ENCODE results near the gene RNF180.

RNF180 gene

DNA sequence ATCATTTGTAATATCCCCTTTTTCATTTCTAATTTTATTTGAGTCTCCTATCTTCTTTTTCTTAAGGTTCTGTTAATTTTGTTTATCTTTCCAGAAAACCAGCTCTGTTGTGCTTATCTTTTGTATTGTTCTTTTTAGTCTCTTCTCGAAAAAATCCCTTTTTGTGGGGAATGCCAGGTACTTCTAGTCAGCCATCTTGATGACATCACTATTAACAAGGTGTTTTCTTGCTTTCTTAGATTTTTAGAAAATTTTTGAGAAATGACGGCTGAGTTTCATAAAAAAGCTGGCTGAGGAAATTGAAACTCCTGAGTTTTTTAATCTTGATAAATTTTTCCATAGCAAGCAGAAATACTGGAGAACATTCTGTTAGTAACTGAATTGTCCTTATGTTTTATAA is 10.7 kb downstream of the RNF180 start (continued):
- TF ChIP-seq ZNF366 (tag by site-specific recombination; conservative IDR thresholded peaks at IDR 0.05) (no peak), ZNF433 (tag by site-specific recombination; IDR thresholded peaks at IDR 0.05; ENCODE audit: low read depth) (no peak), ZNF560 (tag by site-specific recombination; IDR thresholded peaks at IDR 0.05; ENCODE audit: borderline replicate concordance) (no peak), ZNF549 (tag by site-specific recombination; IDR thresholded peaks at IDR 0.05) (no peak)

DNA sequence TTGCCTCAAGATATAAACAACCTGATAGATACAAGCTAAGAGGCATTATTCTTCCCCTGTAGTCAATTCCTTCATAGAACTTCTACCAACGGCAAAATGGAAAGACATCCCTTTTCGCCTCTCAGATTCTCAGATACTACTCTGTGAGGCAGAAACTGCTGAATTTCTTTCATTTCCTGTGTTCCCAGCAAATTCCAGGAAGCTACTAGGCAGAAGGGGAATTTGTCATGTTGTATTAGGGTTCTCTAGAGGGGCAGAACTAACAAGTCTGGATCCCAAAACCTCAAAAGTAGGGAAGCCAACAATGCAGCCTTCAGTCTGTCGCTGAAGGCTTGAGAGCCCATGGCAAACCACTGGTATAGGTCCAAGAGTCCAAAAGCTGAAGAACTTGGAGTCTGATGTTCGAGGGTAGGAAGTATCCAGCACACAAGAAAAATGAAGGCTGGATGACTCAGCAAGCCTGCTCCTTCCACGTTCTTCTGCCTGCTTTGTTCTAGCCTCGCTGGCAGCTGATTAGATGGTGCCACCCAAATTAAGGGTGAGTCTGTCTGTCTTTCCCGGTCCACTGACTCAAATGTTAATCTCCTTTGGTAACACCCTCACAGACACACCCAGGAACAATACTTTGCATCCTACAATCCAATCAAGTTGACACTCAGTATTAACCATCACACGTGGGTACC is 15.2 kb downstream of the RNF180 start:
- ChIA-PET CTCF (interaction anchor here (1.4 kb wide), 1 partner anchor 33 kb away, joined by 8 read pairs; no protein-coding TSS in a partner anchor), POLR2A (no interaction called here)
- no peaks in the 10 kb centered on the region for H3K9me3 ChIP-seq (ENCODE audit: control insufficient read depth, insufficient read depth, low read depth, low read length)
- no peak overlapping the region for H3K27ac ChIP-seq (ENCODE audit: extremely low read depth, low read depth, low read length)
- H3K4me1 ChIP-seq (ENCODE audit: control insufficient read depth, insufficient read depth, low read length), result no peaks in the 10 kb centered on the region
- TF ChIP-seq ZNF211 (tag by site-specific recombination; IDR thresholded peaks at IDR 0.05; ENCODE audit: low read depth), result no peak
- TF ChIP-seq ZNF621 (tag by site-specific recombination; IDR thresholded peaks at IDR 0.05), result no peak
- TF ChIP-seq KLF7 (tag by site-specific recombination; IDR thresholded peaks at IDR 0.05; ENCODE audit: borderline replicate concordance), result no peak
- TF ChIP-seq, protein P1, sequence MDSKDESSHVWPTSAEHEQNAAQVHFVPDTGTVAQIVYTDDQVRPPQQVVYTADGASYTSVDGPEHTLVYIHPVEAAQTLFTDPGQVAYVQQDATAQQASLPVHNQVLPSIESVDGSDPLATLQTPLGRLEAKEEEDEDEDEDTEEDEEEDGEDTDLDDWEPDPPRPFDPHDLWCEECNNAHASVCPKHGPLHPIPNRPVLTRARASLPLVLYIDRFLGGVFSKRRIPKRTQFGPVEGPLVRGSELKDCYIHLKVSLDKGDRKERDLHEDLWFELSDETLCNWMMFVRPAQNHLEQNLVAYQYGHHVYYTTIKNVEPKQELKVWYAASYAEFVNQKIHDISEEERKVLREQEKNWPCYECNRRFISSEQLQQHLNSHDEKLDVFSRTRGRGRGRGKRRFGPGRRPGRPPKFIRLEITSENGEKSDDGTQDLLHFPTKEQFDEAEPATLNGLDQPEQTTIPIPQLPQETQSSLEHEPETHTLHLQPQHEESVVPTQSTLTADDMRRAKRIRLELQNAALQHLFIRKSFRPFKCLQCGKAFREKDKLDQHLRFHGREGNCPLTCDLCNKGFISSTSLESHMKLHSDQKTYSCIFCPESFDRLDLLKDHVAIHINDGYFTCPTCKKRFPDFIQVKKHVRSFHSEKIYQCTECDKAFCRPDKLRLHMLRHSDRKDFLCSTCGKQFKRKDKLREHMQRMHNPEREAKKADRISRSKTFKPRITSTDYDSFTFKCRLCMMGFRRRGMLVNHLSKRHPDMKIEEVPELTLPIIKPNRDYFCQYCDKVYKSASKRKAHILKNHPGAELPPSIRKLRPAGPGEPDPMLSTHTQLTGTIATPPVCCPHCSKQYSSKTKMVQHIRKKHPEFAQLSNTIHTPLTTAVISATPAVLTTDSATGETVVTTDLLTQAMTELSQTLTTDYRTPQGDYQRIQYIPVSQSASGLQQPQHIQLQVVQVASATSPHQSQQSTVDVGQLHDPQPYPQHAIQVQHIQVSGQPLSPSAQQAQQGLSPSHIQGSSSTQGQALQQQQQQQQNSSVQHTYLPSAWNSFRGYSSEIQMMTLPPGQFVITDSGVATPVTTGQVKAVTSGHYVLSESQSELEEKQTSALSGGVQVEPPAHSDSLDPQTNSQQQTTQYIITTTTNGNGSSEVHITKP (tag by site-specific recombination; IDR thresholded peaks at IDR 0.05), result no peak
- TF ChIP-seq, protein P2, sequence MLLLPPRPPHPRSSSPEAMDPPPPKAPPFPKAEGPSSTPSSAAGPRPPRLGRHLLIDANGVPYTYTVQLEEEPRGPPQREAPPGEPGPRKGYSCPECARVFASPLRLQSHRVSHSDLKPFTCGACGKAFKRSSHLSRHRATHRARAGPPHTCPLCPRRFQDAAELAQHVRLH (tag by site-specific recombination; IDR thresholded peaks at IDR 0.05), result no peak
- TF ChIP-seq, protein P3, sequence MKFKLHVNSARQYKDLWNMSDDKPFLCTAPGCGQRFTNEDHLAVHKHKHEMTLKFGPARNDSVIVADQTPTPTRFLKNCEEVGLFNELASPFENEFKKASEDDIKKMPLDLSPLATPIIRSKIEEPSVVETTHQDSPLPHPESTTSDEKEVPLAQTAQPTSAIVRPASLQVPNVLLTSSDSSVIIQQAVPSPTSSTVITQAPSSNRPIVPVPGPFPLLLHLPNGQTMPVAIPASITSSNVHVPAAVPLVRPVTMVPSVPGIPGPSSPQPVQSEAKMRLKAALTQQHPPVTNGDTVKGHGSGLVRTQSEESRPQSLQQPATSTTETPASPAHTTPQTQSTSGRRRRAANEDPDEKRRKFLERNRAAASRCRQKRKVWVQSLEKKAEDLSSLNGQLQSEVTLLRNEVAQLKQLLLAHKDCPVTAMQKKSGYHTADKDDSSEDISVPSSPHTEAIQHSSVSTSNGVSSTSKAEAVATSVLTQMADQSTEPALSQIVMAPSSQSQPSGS (tag by site-specific recombination; IDR thresholded peaks at IDR 0.05; ENCODE audit: low read depth), result no peak
- no peak for TF ChIP-seq ZNF48 (tag by site-specific recombination; IDR thresholded peaks at IDR 0.05)
- H3K36me3 ChIP-seq (ENCODE audit: control insufficient read depth in 2 of 2, insufficient read depth in 1 of 2, low read length in 2 of 2), result no peaks in the 10 kb centered on the region
- H3K4me3 ChIP-seq (ENCODE audit: low read depth, low read length), result no peak overlapping the region

DNA sequence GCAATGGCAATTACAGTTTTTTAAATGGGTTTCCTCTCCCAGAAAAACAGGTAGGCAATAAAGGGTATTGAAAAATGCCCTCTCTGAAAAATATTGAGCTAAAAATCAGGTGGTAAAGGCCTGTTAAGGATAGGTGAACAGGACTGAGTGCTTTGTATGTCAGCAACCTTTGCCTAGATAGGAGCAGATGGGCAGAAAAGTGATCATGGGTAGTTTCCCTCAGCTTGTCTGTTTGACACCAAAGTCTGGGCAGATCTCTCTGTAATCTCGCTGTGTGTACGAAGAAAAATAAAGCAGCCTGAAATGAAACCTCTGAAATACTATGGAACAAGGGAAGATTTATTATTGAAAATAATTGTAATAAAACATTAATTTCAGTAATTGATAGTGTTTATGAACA is 15.8 kb downstream of the RNF180 start:
- no peaks in the 10 kb centered on the region for H3K4me1 ChIP-seq (ENCODE audit: control insufficient read depth, insufficient read depth, low read length)
- no peak overlapping the region for H3K27ac ChIP-seq (ENCODE audit: extremely low read depth, low read depth, low read length)
- no peaks in the 10 kb centered on the region for H3K36me3 ChIP-seq (ENCODE audit: control insufficient read depth in 2 of 2, insufficient read depth in 1 of 2, low read length in 2 of 2)
- ChIA-PET CTCF (no interaction called here), POLR2A (no interaction called here)
- no peaks in the 10 kb centered on the region for H3K9me3 ChIP-seq (ENCODE audit: control insufficient read depth, insufficient read depth, low read depth, low read length)
- H3K4me3 ChIP-seq (ENCODE audit: low read depth, low read length), result no peak overlapping the region
- TF ChIP-seq ZNF211 (tag by site-specific recombination; IDR thresholded peaks at IDR 0.05; ENCODE audit: low read depth) (no peak), ZNF624 (tag by site-specific recombination; IDR thresholded peaks at IDR 0.05) (no peak), ZNF549 (tag by site-specific recombination; IDR thresholded peaks at IDR 0.05) (no peak), ZNF48 (tag by site-specific recombination; IDR thresholded peaks at IDR 0.05) (no peak), ZNF354C (tag by site-specific recombination; IDR thresholded peaks at IDR 0.05; ENCODE audit: borderline replicate concordance, low read depth) (no peak), ZNF585B (tag by site-specific recombination; IDR thresholded peaks at IDR 0.05) (no peak), ZNF423 (tag by site-specific recombination; IDR thresholded peaks at IDR 0.05) (no peak), ZNF394 (tag by site-specific recombination; IDR thresholded peaks at IDR 0.05; ENCODE audit: borderline replicate concordance) (no peak)
- TF ChIP-seq, protein P4, sequence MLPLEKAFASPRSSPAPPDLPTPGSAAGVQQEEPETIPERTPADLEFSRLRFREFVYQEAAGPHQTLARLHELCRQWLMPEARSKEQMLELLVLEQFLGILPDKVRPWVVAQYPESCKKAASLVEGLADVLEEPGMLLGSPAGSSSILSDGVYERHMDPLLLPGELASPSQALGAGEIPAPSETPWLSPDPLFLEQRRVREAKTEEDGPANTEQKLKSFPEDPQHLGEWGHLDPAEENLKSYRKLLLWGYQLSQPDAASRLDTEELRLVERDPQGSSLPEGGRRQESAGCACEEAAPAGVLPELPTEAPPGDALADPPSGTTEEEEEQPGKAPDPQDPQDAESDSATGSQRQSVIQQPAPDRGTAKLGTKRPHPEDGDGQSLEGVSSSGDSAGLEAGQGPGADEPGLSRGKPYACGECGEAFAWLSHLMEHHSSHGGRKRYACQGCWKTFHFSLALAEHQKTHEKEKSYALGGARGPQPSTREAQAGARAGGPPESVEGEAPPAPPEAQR (tag by site-specific recombination; IDR thresholded peaks at IDR 0.05), result no peak
- TF ChIP-seq, protein P5, sequence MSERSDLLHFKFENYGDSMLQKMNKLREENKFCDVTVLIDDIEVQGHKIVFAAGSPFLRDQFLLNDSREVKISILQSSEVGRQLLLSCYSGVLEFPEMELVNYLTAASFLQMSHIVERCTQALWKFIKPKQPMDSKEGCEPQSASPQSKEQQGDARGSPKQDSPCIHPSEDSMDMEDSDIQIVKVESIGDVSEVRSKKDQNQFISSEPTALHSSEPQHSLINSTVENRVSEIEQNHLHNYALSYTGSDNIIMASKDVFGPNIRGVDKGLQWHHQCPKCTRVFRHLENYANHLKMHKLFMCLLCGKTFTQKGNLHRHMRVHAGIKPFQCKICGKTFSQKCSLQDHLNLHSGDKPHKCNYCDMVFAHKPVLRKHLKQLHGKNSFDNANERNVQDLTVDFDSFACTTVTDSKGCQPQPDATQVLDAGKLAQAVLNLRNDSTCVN (tag by site-specific recombination; optimal IDR thresholded peaks at IDR 0.05), result no peak
